HG03558 (cell line): ENCODE data around the gene CHMP4A.
A peak's percentile ranks its signal among the peaks of the same experiment; 100 is the strongest.

ENCODE experiments used
- ATAC-seq: cut with Tn5 transposase; IDR thresholded peaks from one replicate; pipeline ENCODE4 v1.9.1; 2021; ENCODE audit warnings: moderate number of reproducible peaks; ENCODE audit not compliant: unreplicated experiment; ENCODE audit errors: extremely low read depth

The CHMP4A gene

GRCh38 chr14:24182110-24182882, 31.0 kb downstream of the CHMP4A start:
- no peak for ATAC-seq

DNA sequence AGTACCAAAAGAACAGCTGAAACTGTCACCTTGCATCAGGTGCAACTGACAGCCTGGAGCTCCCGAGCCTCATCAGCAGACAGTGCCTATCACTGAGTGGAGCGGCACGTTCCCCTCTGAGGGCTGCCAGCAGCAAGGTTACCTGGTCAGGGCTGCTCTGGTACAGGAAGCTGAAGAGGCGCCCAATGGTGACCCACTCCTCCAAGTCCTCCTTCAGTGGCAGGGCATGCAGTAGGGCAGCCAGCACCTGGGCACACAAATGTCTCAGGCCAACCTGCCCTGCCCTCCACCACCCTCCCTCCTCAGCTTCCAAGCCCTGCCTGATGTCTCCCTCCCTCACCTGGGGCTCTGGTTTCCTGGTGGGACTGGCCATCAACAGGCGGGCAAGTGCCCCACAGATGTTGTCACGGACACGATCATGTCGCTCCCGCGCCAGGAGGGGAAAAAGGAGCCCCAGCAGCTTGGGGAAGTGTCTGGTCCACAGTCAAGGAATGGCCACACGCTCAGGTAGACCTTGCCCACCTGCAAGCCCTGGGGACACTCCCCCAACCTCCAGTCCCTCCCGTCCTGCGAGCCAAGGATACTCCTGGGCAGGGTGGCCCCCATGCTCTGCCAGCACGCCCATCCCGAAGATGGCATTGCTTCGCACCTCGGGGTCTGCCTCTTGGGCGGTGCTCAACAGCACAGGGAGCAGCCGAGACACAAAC, 31.8 kb downstream of the CHMP4A start:
- no peak for ATAC-seq

- no peak for ATAC-seq
These were observed 33.1 kb downstream of the CHMP4A start for GRCh38 chr14:24179961-24180796.

- no peak for ATAC-seq
These were observed 33.9 kb downstream of the CHMP4A start for GRCh38 chr14:24179294-24179960.

GRCh38 chr14:24178399-24179178, 34.7 kb downstream of the CHMP4A start:
- ATAC-seq: no peak

DNA sequence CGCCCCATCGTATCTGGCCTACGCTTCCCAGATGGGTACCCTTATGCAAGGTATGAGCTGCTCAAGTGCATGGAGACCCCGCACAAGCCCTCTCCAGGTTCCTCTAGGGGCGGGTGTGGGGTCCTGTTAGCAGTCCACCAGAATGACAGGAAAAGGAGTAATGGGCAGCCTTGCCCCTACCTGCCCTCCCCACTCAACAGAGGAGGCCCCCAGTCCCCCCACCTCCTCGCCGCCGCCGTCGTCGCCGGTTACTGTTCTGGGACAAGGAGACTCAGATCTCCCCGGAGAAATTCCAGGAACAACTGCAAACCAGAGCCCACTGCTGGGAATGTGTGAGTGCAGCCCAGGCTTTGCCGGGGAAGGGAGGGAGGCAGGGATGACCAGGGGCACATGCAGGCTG, 35.4 kb downstream of the CHMP4A start:
- no peak for ATAC-seq

GRCh38 chr14:24177041-24177825, 36.1 kb downstream of the CHMP4A start:
- ATAC-seq: no peak

GRCh38 chr14:24176599-24176998, 36.7 kb downstream of the CHMP4A start:
- ATAC-seq: no peak

- no peak for ATAC-seq
These were observed 40.4 kb downstream of the CHMP4A start for GRCh38 chr14:24172871-24173281.

GRCh38 chr14:24172261-24172860, 40.9 kb downstream of the CHMP4A start:
- no peak for ATAC-seq

DNA sequence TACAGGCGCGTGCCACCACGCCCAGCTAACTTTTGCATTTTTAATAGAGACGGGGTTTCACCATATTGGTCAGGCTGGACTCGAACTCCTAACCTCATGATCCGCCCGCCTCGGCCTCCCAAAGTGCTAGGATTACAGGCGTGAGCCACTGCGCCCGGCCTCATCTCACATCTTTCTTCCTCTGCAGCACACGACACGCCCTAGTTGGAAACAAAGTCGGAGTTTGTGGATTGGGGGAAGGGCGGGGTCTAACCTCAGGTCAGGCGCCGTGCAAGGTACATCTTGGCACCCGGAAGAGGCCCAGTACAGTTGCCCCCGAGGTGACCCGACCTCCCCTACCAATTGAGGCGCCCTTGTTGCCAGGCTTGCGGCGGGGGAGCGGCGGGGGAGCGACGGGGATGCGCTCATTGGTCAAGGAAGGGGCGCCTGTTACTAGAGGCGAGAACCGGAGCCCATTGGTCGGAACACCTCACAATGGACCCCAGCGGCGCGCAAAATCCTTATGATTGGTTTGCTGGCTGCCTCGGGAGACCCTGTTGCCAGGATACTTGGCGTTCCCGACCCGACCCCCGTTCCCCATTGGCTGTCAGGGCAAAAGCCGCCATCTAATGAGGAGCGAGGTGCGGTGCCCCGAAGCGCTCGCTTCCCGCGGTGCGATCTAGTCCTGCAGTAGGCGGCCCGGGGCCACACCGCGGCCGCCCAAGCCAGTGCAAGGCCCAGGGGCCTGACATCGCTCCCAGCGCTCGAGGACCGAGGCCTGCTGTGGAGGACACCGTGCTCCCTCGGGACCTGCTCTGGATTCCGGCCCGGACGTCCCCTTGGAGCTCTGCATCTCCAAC, 41.6 kb downstream of the CHMP4A start, which contains the start of gene REC8:
Gene REC8, plus strand, starts transcription at position 659 of the 839 bp plus-strand sequence. CDS start 473 bp downstream, outside the sequence.
- ATAC-seq: peak; percentile 79

- ATAC-seq: no peak
These were observed 45.7 kb downstream of the CHMP4A start for GRCh38 chr14:24167469-24168114.

- ATAC-seq: no peak
These were observed 47.5 kb downstream of the CHMP4A start for GRCh38 chr14:24165785-24166184.

DNA sequence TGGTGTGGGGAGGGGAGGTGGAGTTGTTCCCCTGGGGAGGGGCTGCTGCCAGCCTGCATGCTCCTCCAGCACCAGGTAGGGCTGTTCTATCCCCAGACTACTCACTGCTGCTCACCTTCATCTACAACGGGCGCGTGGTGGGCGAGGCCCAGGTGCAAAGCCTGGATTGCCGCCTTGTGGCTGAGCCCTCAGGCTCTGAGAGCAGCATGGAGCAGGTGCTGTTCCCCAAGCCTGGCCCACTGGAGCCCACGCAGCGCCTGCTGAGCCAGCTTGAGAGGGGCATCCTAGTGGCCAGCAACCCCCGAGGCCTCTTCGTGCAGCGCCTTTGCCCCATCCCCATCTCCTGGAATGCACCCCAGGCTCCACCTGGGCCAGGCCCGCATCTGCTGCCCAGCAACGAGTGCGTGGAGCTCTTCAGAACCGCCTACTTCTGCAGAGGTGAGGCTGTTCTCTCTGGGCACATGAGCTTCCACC, 48.7 kb downstream of the CHMP4A start:
- ATAC-seq: no peak

DNA sequence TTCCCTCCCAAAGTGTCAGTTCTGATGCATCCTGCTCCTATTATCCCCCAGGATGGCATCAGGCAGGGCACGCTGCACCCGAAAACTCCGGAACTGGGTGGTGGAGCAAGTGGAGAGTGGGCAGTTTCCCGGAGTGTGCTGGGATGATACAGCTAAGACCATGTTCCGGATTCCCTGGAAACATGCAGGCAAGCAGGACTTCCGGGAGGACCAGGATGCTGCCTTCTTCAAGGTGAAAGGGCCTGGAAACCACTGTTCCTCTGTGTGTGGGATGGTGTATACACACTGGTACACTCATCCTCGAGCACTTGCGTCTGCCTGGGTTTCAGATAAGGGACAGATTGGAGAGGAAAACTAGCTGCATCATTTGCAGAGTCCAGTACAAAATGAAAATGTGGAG, 51.2 kb downstream of the CHMP4A start:
- ATAC-seq: no peak

- ATAC-seq: peak; percentile 58
These were observed 52.2 kb downstream of the CHMP4A start, which contains the start of gene IRF9 for GRCh38 chr14:24160850-24161804. TSS of gene IRF9 (plus strand) at chr14:24161265. CDS start at chr14:24162145, 880 bp downstream.
